Ovary (tissue), 3 donors: ENCODE results near the gene COL28A1.

Experiments
- CTCF ChIP-seq, 3 donors: fragments of 450-650 bp in 2 of 3; fragments of 200-600 bp in 1 of 3; IDR thresholded peaks; one replicate each; pipeline versions ENCODE4 v1.5.1 to v1.8.0; 2016 to 2022; ENCODE audit warnings: antibody characterized with exemption in 3 of 3, mild to moderate bottlenecking in 1 of 3
- EP300 ChIP-seq: sonication (generic); formaldehyde crosslinking; IDR thresholded peaks from one replicate; pipeline ENCODE4 v1.6.1; 2017; ENCODE audit warnings: antibody characterized with exemption
- POLR2A ChIP-seq: fragments of 450-650 bp; IDR thresholded peaks from one replicate; pipeline ENCODE4 v1.6.1; 2017; ENCODE audit warnings: antibody characterized with exemption, mild to moderate bottlenecking, moderate library complexity
- donor health status: DM: no; HTN: no; CAD: no.

DNA sequence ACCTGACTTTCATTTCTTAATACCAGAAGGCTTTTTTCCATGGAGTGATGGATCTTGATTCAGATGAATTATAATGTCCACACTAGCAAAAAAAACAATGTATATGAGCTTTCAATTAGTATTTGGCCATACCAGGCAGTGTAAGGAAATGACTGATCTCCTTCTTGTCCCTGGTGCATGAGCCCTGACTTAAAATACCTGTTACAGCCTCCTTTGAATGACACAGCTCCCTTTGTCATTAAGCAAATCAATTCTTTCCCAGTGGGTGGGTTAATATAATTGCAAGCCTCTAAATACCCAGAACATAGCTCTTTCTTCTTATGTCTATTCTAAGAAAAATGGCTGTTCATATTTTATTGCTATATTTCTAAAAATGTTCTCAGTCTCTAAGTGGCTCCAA is 188.6 kb downstream of the COL28A1 start:
- TF ChIP-seq POLR2A = no peak
- TF ChIP-seq CTCF (IDR thresholded peaks at IDR 0.05) = no peak
- no peak for TF ChIP-seq EP300
